ENCODE data around the gene MX2. TPM values are rescaled to one million over a fixed set of nuclear protein-coding genes. Genes with fewer than 3 reads are reported as not detected.

Gene MX2
- total and polyA plus RNA-seq, 2 donors (not counting 1 experiment from before 2014, with no cell fraction given): 2.0 to 3.6 TPM

DNA sequence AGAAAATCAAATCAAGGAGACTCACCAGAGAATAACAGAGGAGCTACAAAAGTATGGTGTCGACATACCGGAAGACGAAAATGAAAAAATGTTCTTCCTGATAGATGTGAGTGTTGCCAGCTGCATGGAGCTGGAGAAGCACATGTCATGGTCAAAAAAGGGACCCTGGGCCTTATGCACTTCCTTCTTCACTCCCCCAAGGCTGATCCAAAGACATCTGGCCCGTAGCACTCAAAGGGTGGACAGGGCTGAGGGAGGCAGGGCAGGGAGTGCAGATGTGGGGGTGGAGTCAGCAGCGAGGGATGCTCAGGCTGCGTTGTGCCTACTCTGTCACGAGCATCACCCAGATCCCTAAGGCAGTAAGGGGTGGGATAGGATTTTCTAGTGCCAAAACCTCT lies 83.6 kb downstream of the MX2 start:
- DNase-seq (ENCODE audit: low read depth in 2 of 2): no peak
- Histone ChIP-seq H3K36me3 (ENCODE audit: control insufficient read depth, insufficient read depth, low read length) (no peaks in the 10 kb centered on the region), H3K4me2 (ENCODE audit: extremely low read depth, insufficient read depth, low read length) (no peak overlapping the region), H3K27ac (ENCODE audit: insufficient read depth, low read length) (no peak overlapping the region), H3K4me3 (replicated peaks in 1 of 4; ENCODE audit: control extremely low read depth in 1 of 4, insufficient read depth in 1 of 4, low read depth in 3 of 4, low read length in 4 of 4) (no peak overlapping the region), H3K27me3 (ENCODE audit: control insufficient read depth, insufficient read depth, low read length) (no peaks in the 10 kb centered on the region), H3K4me1 (ENCODE audit: control insufficient read depth, extremely low read depth, insufficient read depth, low read length) (no peaks in the 10 kb centered on the region), H3K9me3 (ENCODE audit: control insufficient read depth, insufficient read depth, low read depth, low read length) (no peaks in the 10 kb centered on the region), H2AFZ (ENCODE audit: low read length) (peak overlapping the region; percentile 27), H3K79me2 (ENCODE audit: control insufficient read depth, insufficient read depth, low read length) (no peaks in the 10 kb centered on the region), H4K20me1 (ENCODE audit: control insufficient read depth, extremely low read depth, insufficient read depth, low read length) (no peaks in the 10 kb centered on the region), H3K9ac (ENCODE audit: insufficient read depth, low read length) (no peak overlapping the region)
- TF ChIP-seq, protein P1, sequence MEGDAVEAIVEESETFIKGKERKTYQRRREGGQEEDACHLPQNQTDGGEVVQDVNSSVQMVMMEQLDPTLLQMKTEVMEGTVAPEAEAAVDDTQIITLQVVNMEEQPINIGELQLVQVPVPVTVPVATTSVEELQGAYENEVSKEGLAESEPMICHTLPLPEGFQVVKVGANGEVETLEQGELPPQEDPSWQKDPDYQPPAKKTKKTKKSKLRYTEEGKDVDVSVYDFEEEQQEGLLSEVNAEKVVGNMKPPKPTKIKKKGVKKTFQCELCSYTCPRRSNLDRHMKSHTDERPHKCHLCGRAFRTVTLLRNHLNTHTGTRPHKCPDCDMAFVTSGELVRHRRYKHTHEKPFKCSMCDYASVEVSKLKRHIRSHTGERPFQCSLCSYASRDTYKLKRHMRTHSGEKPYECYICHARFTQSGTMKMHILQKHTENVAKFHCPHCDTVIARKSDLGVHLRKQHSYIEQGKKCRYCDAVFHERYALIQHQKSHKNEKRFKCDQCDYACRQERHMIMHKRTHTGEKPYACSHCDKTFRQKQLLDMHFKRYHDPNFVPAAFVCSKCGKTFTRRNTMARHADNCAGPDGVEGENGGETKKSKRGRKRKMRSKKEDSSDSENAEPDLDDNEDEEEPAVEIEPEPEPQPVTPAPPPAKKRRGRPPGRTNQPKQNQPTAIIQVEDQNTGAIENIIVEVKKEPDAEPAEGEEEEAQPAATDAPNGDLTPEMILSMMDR (conservative IDR thresholded peaks at IDR 0.05 in 1 of 2, IDR thresholded peaks at IDR 0.05 in 1 of 2; ENCODE audit: low read depth in 1 of 2, low read length in 2 of 2): no peak
- TF ChIP-seq EZH2 (IDR thresholded peaks at IDR 0.05; ENCODE audit: low read length, missing control alignments): no peak

DNA sequence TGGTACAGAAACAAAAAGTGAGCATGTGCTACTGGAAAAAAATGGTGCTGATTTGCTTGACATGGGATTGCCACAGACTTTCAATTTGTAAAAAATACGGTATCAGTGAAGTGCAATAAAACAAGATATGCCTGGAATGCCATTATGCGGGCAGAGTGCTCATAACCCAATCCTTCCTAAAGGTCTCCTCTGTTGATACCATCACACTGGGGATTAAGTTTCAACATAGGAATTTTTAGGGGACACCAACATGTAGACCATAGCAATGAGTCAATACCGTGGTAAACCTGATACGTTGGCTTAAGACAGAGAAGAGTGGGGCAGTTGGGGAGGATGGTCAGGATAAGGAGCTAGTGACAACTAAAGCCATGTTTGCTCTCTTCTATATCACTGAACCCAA lies 84.8 kb downstream of the MX2 start:
- TF ChIP-seq, protein P1 (conservative IDR thresholded peaks at IDR 0.05 in 1 of 2, IDR thresholded peaks at IDR 0.05 in 1 of 2; ENCODE audit: low read depth in 1 of 2, low read length in 2 of 2): no peak
- TF ChIP-seq EZH2 (IDR thresholded peaks at IDR 0.05; ENCODE audit: low read length, missing control alignments): no peak
- Histone ChIP-seq H3K9ac (ENCODE audit: insufficient read depth, low read length) (no peak overlapping the region), H3K27me3 (ENCODE audit: control insufficient read depth, insufficient read depth, low read length) (no peaks in the 10 kb centered on the region), H3K4me2 (ENCODE audit: extremely low read depth, insufficient read depth, low read length) (no peak overlapping the region), H3K79me2 (ENCODE audit: control insufficient read depth, insufficient read depth, low read length) (no peaks in the 10 kb centered on the region), H2AFZ (ENCODE audit: low read length) (no peak overlapping the region), H3K36me3 (ENCODE audit: control insufficient read depth, insufficient read depth, low read length) (no peaks in the 10 kb centered on the region), H4K20me1 (ENCODE audit: control insufficient read depth, extremely low read depth, insufficient read depth, low read length) (no peaks in the 10 kb centered on the region), H3K9me3 (ENCODE audit: control insufficient read depth, insufficient read depth, low read depth, low read length) (no peaks in the 10 kb centered on the region), H3K4me1 (ENCODE audit: control insufficient read depth, extremely low read depth, insufficient read depth, low read length) (no peaks in the 10 kb centered on the region), H3K4me3 (replicated peaks in 1 of 4; ENCODE audit: control extremely low read depth in 1 of 4, insufficient read depth in 1 of 4, low read depth in 3 of 4, low read length in 4 of 4) (no peak overlapping the region), H3K27ac (ENCODE audit: insufficient read depth, low read length) (no peak overlapping the region)
- DNase-seq (ENCODE audit: low read depth in 2 of 2): no peak

DNA sequence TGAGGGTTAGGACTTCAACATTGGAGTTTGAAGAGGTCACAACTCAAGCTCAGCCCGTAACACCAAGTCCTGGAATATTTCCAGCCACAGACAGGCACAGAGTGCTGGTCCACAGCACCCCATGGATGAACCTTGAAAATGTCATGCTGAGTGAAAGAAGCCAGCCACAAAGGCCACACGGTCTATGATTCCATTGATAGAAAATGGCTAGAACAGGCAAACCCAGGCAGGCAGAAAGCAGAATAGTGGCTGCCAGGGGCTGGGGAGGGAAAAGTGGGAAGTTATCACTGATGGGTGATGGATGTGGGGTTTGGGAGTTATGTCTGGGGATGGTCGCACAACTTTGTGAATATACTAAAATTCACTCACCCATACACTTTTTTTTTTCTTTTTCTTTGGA lies 85.5 kb downstream of the MX2 start:
- Histone ChIP-seq H4K20me1 (ENCODE audit: control insufficient read depth, extremely low read depth, insufficient read depth, low read length) (no peaks in the 10 kb centered on the region), H3K36me3 (ENCODE audit: control insufficient read depth, insufficient read depth, low read length) (no peaks in the 10 kb centered on the region), H3K4me3 (replicated peaks in 1 of 4; ENCODE audit: control extremely low read depth in 1 of 4, insufficient read depth in 1 of 4, low read depth in 3 of 4, low read length in 4 of 4) (no peak overlapping the region), H3K9ac (ENCODE audit: insufficient read depth, low read length) (no peak overlapping the region), H3K79me2 (ENCODE audit: control insufficient read depth, insufficient read depth, low read length) (no peaks in the 10 kb centered on the region), H3K27ac (ENCODE audit: insufficient read depth, low read length) (no peak overlapping the region), H2AFZ (ENCODE audit: low read length) (no peak overlapping the region), H3K27me3 (ENCODE audit: control insufficient read depth, insufficient read depth, low read length) (no peaks in the 10 kb centered on the region), H3K4me2 (ENCODE audit: extremely low read depth, insufficient read depth, low read length) (no peak overlapping the region), H3K4me1 (ENCODE audit: control insufficient read depth, extremely low read depth, insufficient read depth, low read length) (no peaks in the 10 kb centered on the region), H3K9me3 (ENCODE audit: control insufficient read depth, insufficient read depth, low read depth, low read length) (no peaks in the 10 kb centered on the region)
- TF ChIP-seq EZH2 (IDR thresholded peaks at IDR 0.05; ENCODE audit: low read length, missing control alignments): no peak
- TF ChIP-seq, protein P1 (conservative IDR thresholded peaks at IDR 0.05 in 1 of 2, IDR thresholded peaks at IDR 0.05 in 1 of 2; ENCODE audit: low read depth in 1 of 2, low read length in 2 of 2): no peak
- no peak for DNase-seq (ENCODE audit: low read depth in 2 of 2)

Data from fibroblast of lung (primary cell).